Hepatocyte (in vitro differentiated cells): ENCODE results near the gene PPP2R3A. TPM values are rescaled to one million over a fixed set of nuclear protein-coding genes. Genes with fewer than 3 reads are reported as not detected.
A peak's percentile ranks its signal among the peaks of the same experiment; 100 is the strongest.
"Not testable (repeated sequence)": the region's sequence is repeated elsewhere in the genome, so short reads cannot be mapped to it uniquely, and the experiment has no call there.

Experiments used
- DNase-seq: peaks from one replicate; pipeline ENCODE4 v3.0.0-alpha.2; 2016; ENCODE audit warnings: low spot score
- H2AFZ ChIP-seq: fragments of 200-600 bp; sonication (generic); 2 replicates; pipeline ENCODE4 v1.6.0; 2016; ENCODE audit warnings: antibody characterized with exemption, mild to moderate bottlenecking
- H3K27ac ChIP-seq: fragments of 200-600 bp; sonication (generic); 2 replicates; pipeline ENCODE4 v1.5.1; 2016; ENCODE audit warnings: mild to moderate bottlenecking
- H3K27me3 ChIP-seq: fragments of 200-600 bp; sonication (generic); 2 replicates; pipeline ENCODE4 v1.6.1; 2016
- H3K36me3 ChIP-seq: fragments of 200-600 bp; sonication (generic); replicated peaks from 2 replicates; pipeline ENCODE4 v1.5.1; 2016; ENCODE audit warnings: low read depth; ENCODE audit not compliant: insufficient read depth
- H3K4me1 ChIP-seq: fragments of 200-600 bp; sonication (generic); 2 replicates; pipeline ENCODE4 v1.5.1; 2016; ENCODE audit warnings: mild to moderate bottlenecking, moderate library complexity; ENCODE audit not compliant: insufficient read depth
- H3K4me2 ChIP-seq: fragments of 200-600 bp; sonication (generic); 2 replicates; pipeline ENCODE4 v1.6.0; 2016
- H3K4me3 ChIP-seq: fragments of 200-600 bp; sonication (generic); 2 replicates; pipeline ENCODE4 v1.5.1; 2016; ENCODE audit warnings: mild to moderate bottlenecking
- H3K79me2 ChIP-seq: fragments of 200-600 bp; sonication (generic); 2 replicates; pipeline ENCODE4 v1.6.0; 2017; ENCODE audit warnings: mild to moderate bottlenecking
- H3K9me2 ChIP-seq: fragments of 200-600 bp; sonication (generic); replicated peaks from 2 replicates; pipeline ENCODE4 v1.6.0; 2017; ENCODE audit warnings: mild to moderate bottlenecking; ENCODE audit not compliant: insufficient read depth
- H3K9me3 ChIP-seq: fragments of 200-600 bp; sonication (generic); 2 replicates; pipeline ENCODE4 v1.5.1; 2016; ENCODE audit warnings: low read depth, mild to moderate bottlenecking
- H4K20me1 ChIP-seq: fragments of 200-600 bp; sonication (generic); 2 replicates; pipeline ENCODE4 v1.6.0; 2016; ENCODE audit warnings: mild to moderate bottlenecking; ENCODE audit not compliant: insufficient read depth, poor library complexity, severe bottlenecking
- EZH2 ChIP-seq: fragments of 200-600 bp; sonication (generic); IDR thresholded peaks from 2 replicates; pipeline ENCODE4 v1.6.1; 2016; ENCODE audit warnings: antibody characterized with exemption, mild to moderate bottlenecking, borderline replicate concordance
- EZH2phosphoT487 ChIP-seq: fragments of 200-600 bp; sonication (generic); IDR thresholded peaks from one replicate; pipeline ENCODE4 v1.6.1; 2018; ENCODE audit warnings: antibody characterized with exemption, mild to moderate bottlenecking, low read depth, moderate library complexity; ENCODE audit not compliant: unreplicated experiment, severe bottlenecking
- WGBS: methylation state at CpG from one replicate; pipeline ENCODE4 v1.1.6; 2016; ENCODE audit warnings: low lambda C conversion rate; ENCODE audit errors: missing lambda C conversion rate; 5-methylcytosine and 5-hydroxymethylcytosine counted together
- polyA plus RNA-seq: library from polyadenylated mRNA; unstranded; fragments of >200 nt; fragmentation: Nextera tagmentation; extraction: Ambion mirVana; gene quantifications from 2 replicates; pipeline ENCODE4 v1.2.1, GENCODE V29; 2016
- total RNA-seq: library from RNA; depleted of rRNA; stranded (reverse); fragments of >200 nt; gene quantifications from 2 replicates; pipeline ENCODE4 v1.2.3, GENCODE V29; 2014
- TF ChIP-seq, protein P1 (sequence below): fragments of 200-600 bp; sonication (generic); IDR thresholded peaks from 2 replicates; pipeline ENCODE4 v1.5.1; 2016; ENCODE audit warnings: antibody characterized with exemption, mild to moderate bottlenecking; ENCODE audit not compliant: poor library complexity

Gene PPP2R3A
- total and polyA plus RNA-seq, 2 experiments from 2014 or later = 6.7 to 20.2 TPM

DNA sequence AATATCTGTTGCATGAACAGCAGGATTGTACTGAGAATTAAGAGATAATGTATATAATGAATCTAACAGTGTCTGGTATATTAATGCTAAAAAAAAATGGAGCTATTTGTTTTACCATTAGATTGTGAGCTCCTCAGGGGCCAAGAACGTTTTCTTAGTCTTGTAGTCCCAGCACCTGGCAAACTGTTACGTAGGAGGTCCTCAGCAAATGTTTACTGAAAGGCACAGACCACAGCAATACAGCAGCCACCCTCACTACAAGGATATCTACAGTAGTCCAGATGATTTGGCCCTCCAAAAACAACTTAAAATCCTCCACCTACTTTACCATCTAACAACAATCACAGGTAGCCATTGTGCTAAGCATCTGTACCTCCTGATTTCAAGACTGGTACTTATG lies 170.9 kb downstream of the PPP2R3A start:
- Histone ChIP-seq H3K79me2 (peaks cover 3% of the 10 kb centered on the region), H3K27me3 (no peaks in the 10 kb centered on the region), H3K36me3 (no peaks in the 10 kb centered on the region), H3K4me2 (no peak overlapping the region), H3K9me2 (no peaks in the 10 kb centered on the region), H2AFZ (no peak overlapping the region), H3K4me1 (peaks cover 10% of the 10 kb centered on the region), H3K9me3 (no peaks in the 10 kb centered on the region), H3K27ac (no peak overlapping the region), H4K20me1 (no peaks in the 10 kb centered on the region), H3K4me3 (no peak overlapping the region)
- TF ChIP-seq, protein P1, sequence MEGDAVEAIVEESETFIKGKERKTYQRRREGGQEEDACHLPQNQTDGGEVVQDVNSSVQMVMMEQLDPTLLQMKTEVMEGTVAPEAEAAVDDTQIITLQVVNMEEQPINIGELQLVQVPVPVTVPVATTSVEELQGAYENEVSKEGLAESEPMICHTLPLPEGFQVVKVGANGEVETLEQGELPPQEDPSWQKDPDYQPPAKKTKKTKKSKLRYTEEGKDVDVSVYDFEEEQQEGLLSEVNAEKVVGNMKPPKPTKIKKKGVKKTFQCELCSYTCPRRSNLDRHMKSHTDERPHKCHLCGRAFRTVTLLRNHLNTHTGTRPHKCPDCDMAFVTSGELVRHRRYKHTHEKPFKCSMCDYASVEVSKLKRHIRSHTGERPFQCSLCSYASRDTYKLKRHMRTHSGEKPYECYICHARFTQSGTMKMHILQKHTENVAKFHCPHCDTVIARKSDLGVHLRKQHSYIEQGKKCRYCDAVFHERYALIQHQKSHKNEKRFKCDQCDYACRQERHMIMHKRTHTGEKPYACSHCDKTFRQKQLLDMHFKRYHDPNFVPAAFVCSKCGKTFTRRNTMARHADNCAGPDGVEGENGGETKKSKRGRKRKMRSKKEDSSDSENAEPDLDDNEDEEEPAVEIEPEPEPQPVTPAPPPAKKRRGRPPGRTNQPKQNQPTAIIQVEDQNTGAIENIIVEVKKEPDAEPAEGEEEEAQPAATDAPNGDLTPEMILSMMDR = no peak
- TF ChIP-seq EZH2phosphoT487 (no peak), EZH2 (no peak)
- WGBS = 47% methylated on average over 2 of the region's 2 CpGs
- no peak for DNase-seq

DNA sequence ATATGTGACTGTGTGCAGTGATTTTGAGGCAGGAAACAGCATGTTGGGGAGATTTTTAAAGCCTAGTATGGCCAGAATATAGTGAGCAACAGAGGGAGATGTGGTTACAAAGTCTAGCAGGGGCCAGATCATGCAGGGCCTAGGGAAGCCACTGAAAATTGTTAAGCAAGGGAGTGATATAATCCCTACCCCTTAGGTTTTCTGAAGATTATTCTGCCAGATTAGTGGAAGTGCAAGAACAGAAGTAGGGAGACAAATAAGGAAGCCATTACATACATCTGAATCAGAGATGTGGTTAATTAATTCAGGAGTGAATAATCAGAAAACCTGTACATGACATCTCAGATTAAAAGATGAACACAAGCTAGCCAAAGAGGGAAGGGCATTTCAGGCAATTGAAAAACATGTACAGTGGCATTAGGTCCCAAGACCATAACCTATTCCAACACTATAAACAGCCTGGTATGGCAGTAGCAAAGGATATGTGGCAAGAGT lies 175.8 kb downstream of the PPP2R3A start:
- TF ChIP-seq, protein P1 = no peak
- no peak for DNase-seq
- H2AFZ ChIP-seq = no peak overlapping the region
- no peaks in the 10 kb centered on the region for H3K4me1 ChIP-seq
- no peaks in the 10 kb centered on the region for H3K9me2 ChIP-seq
- H3K4me2 ChIP-seq = no peak overlapping the region
- H3K9me3 ChIP-seq = no peaks in the 10 kb centered on the region
- no peaks in the 10 kb centered on the region for H3K27me3 ChIP-seq
- H3K36me3 ChIP-seq = no peaks in the 10 kb centered on the region
- no peaks in the 10 kb centered on the region for H4K20me1 ChIP-seq
- H3K27ac ChIP-seq = no peak overlapping the region
- peaks cover 27% of the 10 kb centered on the region for H3K79me2 ChIP-seq
- H3K4me3 ChIP-seq = no peak overlapping the region

DNA sequence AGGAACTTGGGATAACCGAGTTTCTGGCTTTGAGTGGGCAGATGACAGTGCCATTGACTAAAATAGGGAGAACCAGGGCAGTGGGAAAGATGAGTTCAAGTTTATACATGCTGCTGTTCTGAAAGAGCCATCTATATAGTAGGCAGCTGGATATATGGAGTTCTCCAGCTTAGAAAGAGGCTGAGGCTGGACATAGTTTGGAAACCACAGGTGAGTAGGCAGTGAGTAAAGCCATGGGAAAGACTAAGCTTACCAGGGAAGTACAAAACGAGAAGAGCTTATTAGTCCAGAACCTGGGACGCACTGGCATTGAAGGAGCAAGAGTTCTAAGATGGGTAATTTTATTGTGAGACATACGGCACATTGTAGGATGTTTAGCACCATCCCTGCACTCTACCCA lies 176.4 kb downstream of the PPP2R3A start:
- peak overlapping the region; percentile 56 for H3K27ac ChIP-seq
- no peaks in the 10 kb centered on the region for H3K9me3 ChIP-seq
- 77% methylated on average over 4 of the region's 4 CpGs for WGBS
- TF ChIP-seq, protein P1 = no peak
- no peak for TF ChIP-seq EZH2phosphoT487
- TF ChIP-seq EZH2 = no peak
- peaks cover 33% of the 10 kb centered on the region for H3K79me2 ChIP-seq
- peaks cover 4% of the 10 kb centered on the region for H4K20me1 ChIP-seq
- no peak for DNase-seq
- no peak overlapping the region for H3K4me2 ChIP-seq
- H3K4me3 ChIP-seq = no peak overlapping the region
- H3K9me2 ChIP-seq = no peaks in the 10 kb centered on the region
- H2AFZ ChIP-seq = no peak overlapping the region
- no peaks in the 10 kb centered on the region for H3K36me3 ChIP-seq
- no peaks in the 10 kb centered on the region for H3K27me3 ChIP-seq
- no peaks in the 10 kb centered on the region for H3K4me1 ChIP-seq

DNA sequence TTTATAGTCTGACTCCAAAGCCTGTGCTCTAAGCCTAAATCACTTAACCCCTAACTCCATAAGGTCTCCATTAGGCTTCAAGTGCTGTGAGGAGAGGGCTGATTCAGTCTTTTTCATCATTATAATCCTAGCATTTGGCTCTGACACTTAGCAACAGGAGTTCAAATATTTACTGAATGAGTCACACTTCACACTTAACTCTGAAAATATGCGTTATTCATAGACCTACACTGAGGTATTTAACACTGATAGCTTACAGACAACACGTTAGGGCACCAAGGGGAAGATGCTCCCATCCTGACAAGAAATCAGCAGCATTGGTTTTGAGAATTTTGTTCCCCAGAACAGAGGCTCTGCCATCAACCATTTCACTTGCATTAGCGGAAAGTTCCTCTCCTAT lies 177.1 kb downstream of the PPP2R3A start:
- 27% methylated on average over 3 of the region's 3 CpGs for WGBS
- Histone ChIP-seq H3K27me3 (no peaks in the 10 kb centered on the region), H4K20me1 (peaks cover 11% of the 10 kb centered on the region), H3K36me3 (no peaks in the 10 kb centered on the region), H3K79me2 (peaks cover 40% of the 10 kb centered on the region), H3K9me3 (no peaks in the 10 kb centered on the region), H3K9me2 (no peaks in the 10 kb centered on the region), H3K4me3 (no peak overlapping the region), H2AFZ (no peak overlapping the region), H3K4me1 (peaks cover 7% of the 10 kb centered on the region), H3K27ac (peak overlapping the region; percentile 56), H3K4me2 (no peak overlapping the region)
- DNase-seq = peak; percentile 55
- TF ChIP-seq, protein P1 = no peak
- TF ChIP-seq EZH2phosphoT487 (no peak), EZH2 (no peak)

DNA sequence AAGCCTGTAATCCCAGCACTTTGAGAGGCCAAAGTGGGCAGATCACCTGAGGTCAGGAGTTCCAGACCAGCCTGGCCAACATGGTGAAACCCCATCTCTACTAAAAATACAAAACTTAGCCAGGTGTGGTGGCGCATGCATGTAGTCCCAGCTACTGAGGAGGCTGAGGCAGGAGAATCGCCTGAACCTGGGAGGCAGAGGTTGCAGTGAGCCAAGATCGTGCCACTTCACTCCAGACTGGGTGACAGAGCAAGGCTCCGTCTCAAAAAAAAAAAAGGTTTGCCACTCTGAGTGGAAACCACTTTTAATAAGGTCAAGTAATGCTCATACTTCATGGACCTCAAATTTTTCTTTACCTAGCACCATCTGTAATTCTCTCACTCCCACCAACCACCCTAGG lies 178.9 kb downstream of the PPP2R3A start:
- not testable (repeated sequence) for H3K9me2 ChIP-seq, H3K27me3 ChIP-seq, H3K4me3 ChIP-seq, H3K36me3 ChIP-seq, H3K27ac ChIP-seq, H3K9me3 ChIP-seq, H3K4me2 ChIP-seq, H2AFZ ChIP-seq, DNase-seq, H3K4me1 ChIP-seq
- peaks cover 20% of the 10 kb centered on the region for H4K20me1 ChIP-seq
- 99% methylated on average over 4 of the region's 4 CpGs for WGBS
- peaks cover 55% of the 10 kb centered on the region for H3K79me2 ChIP-seq
